WTC11 (cell line): ENCODE data around the gene SVIP. TPM values are rescaled to one million over a fixed set of nuclear protein-coding genes. Genes with fewer than 3 reads are reported as not detected.

ENCODE experiments used
- ATAC-seq: fragments of 200-7000 bp; cut with Tn5 transposase; 2 replicates; pipeline ENCODE4 v1.10.0; 2021; ENCODE audit warnings: mild to moderate bottlenecking, moderate library complexity
- CTCF ChIA-PET: fragments of 300-600 bp; sonication (Branson Sonifier 250); formaldehyde crosslinking; loops from one replicate; lab custom pipeline; 2021; ENCODE audit warnings: antibody characterized with exemption; lab: Charles Lee
- POLR2A ChIA-PET: fragments of 350-600 bp; sonication (Branson Sonifier 250); formaldehyde crosslinking; loops from one replicate; lab custom pipeline; 2021; ENCODE audit warnings: antibody characterized with exemption; lab: Charles Lee
- DNase-seq: peaks from one replicate; pipeline ENCODE4 v3.0.0; 2021; ENCODE audit warnings: low spot score
- H3K27ac Mint-ChIP-seq: 2 replicates; pipeline ENCODE4 v1.8.0; 2021; ENCODE audit warnings: mixed read lengths
- H3K27me3 Mint-ChIP-seq: 2 replicates; pipeline ENCODE4 v1.8.0; 2021; ENCODE audit warnings: low read depth, mild to moderate bottlenecking, moderate library complexity, mixed read lengths
- H3K36me3 Mint-ChIP-seq: 2 replicates; pipeline ENCODE4 v1.8.0; 2021; ENCODE audit warnings: mixed read lengths
- H3K4me1 Mint-ChIP-seq: 2 replicates; pipeline ENCODE4 v1.8.0; 2022; ENCODE audit warnings: mixed read lengths
- H3K4me3 Mint-ChIP-seq: 2 replicates; pipeline ENCODE4 v1.8.0; 2021; ENCODE audit warnings: mild to moderate bottlenecking, moderate library complexity, mixed read lengths
- H3K9me3 Mint-ChIP-seq: 2 replicates; pipeline ENCODE4 v1.8.0; 2021; ENCODE audit warnings: mixed read lengths
- AFF4 ChIP-seq: sonication (generic); formaldehyde crosslinking; IDR thresholded peaks from 2 replicates; pipeline ENCODE4 v1.8.1; 2023; ENCODE audit warnings: mild to moderate bottlenecking, missing genetic modification reagents, borderline replicate concordance
- ATF1 ChIP-seq: sonication (generic); formaldehyde crosslinking; IDR thresholded peaks from 2 replicates; pipeline ENCODE4 v1.8.1; 2023; ENCODE audit warnings: mild to moderate bottlenecking, moderate library complexity, missing genetic modification reagents
- CBFB ChIP-seq: sonication (generic); formaldehyde crosslinking; IDR thresholded peaks from 2 replicates; pipeline ENCODE4 v1.8.1; 2022; ENCODE audit warnings: mild to moderate bottlenecking, low read depth, missing genetic modification reagents
- CTCF ChIP-seq: fragments of 200-600 bp; IDR thresholded peaks from 2 replicates; pipeline ENCODE4 v1.8.0; 2022; ENCODE audit warnings: antibody characterized with exemption
- ELF4 ChIP-seq: sonication (generic); formaldehyde crosslinking; IDR thresholded peaks from 2 replicates; pipeline ENCODE4 v1.8.1; 2022; ENCODE audit warnings: low read depth, mild to moderate bottlenecking, moderate library complexity, missing genetic modification reagents
- EMX1 ChIP-seq: fragments of 250-450 bp; sonication (Bioruptor Pico); IDR thresholded peaks from 2 replicates; pipeline ENCODE4 v1.8.0; 2021; ENCODE audit warnings: mild to moderate bottlenecking
- ERG ChIP-seq: fragments of 250-450 bp; sonication (Bioruptor Pico); IDR thresholded peaks from 2 replicates; pipeline ENCODE4 v1.8.0; 2021; ENCODE audit warnings: mild to moderate bottlenecking
- FOXK1 ChIP-seq: sonication (generic); formaldehyde crosslinking; IDR thresholded peaks from 2 replicates; pipeline ENCODE4 v1.8.0; 2022; ENCODE audit warnings: mild to moderate bottlenecking, moderate library complexity, missing genetic modification reagents
- GRHL2 ChIP-seq: fragments of 250-450 bp; sonication (Bioruptor Pico); IDR thresholded peaks from 2 replicates; pipeline ENCODE4 v1.8.0; 2022; ENCODE audit warnings: mild to moderate bottlenecking, moderate library complexity; ENCODE audit not compliant: insufficient replicate concordance, severe bottlenecking
- HMGA2 ChIP-seq: fragments of 250-450 bp; sonication (Bioruptor Pico); IDR thresholded peaks from 2 replicates; pipeline ENCODE4 v1.4.0; 2021; ENCODE audit warnings: mild to moderate bottlenecking, moderate library complexity
- IRF2 ChIP-seq: sonication (generic); formaldehyde crosslinking; IDR thresholded peaks from 2 replicates; pipeline ENCODE4 v1.8.0; 2022; ENCODE audit warnings: low read depth, missing genetic modification reagents, borderline replicate concordance
- NR1H2 ChIP-seq: sonication (generic); formaldehyde crosslinking; IDR thresholded peaks from 2 replicates; pipeline ENCODE4 v1.9.0; 2021; ENCODE audit warnings: mild to moderate bottlenecking, moderate library complexity, missing genetic modification reagents
- OVOL2 ChIP-seq: fragments of 250-450 bp; sonication (Bioruptor Pico); IDR thresholded peaks from 2 replicates; pipeline ENCODE4 v1.9.0; 2021; ENCODE audit warnings: mild to moderate bottlenecking, borderline replicate concordance
- SOX15 ChIP-seq: fragments of 250-450 bp; sonication (Bioruptor Pico); IDR thresholded peaks from 2 replicates; pipeline ENCODE4 v1.9.0; 2021; ENCODE audit warnings: mild to moderate bottlenecking
- TCF7 ChIP-seq: sonication (generic); formaldehyde crosslinking; IDR thresholded peaks from 2 replicates; pipeline ENCODE4 v1.8.0; 2022; ENCODE audit warnings: mild to moderate bottlenecking, low read depth, missing genetic modification reagents, moderate library complexity
- TEAD4 ChIP-seq: sonication (generic); formaldehyde crosslinking; IDR thresholded peaks from 2 replicates; pipeline ENCODE4 v1.8.0; 2022; ENCODE audit warnings: mild to moderate bottlenecking, missing genetic modification reagents
- TP53 ChIP-seq: sonication (generic); formaldehyde crosslinking; IDR thresholded peaks from 2 replicates; pipeline ENCODE4 v1.8.1; 2023; ENCODE audit warnings: mild to moderate bottlenecking, missing genetic modification reagents
- total RNA-seq: library from RNA; stranded (reverse); gene quantifications from 3 replicates; pipeline ENCODE4 v1.2.3, GENCODE V29; 2021
- TF ChIP-seq, protein P1 (sequence below): sonication (generic); formaldehyde crosslinking; conservative IDR thresholded peaks from 2 replicates; pipeline ENCODE4 v1.8.1; 2023; ENCODE audit warnings: mild to moderate bottlenecking, low read depth, missing genetic modification reagents, moderate library complexity
- TF ChIP-seq, protein P2 (sequence below): sonication (generic); formaldehyde crosslinking; IDR thresholded peaks from 2 replicates; pipeline ENCODE4 v1.8.1; 2022; ENCODE audit warnings: low read depth, mild to moderate bottlenecking, moderate library complexity, missing genetic modification reagents, borderline replicate concordance
- TF ChIP-seq, protein P3 (sequence below): sonication (generic); formaldehyde crosslinking; IDR thresholded peaks from 2 replicates; pipeline ENCODE4 v1.8.1; 2023; ENCODE audit warnings: mild to moderate bottlenecking, missing genetic modification reagents
- TF ChIP-seq, protein P4 (sequence below): sonication (generic); formaldehyde crosslinking; IDR thresholded peaks from 2 replicates; pipeline ENCODE4 v1.8.1; 2022; ENCODE audit warnings: missing genetic modification reagents, borderline replicate concordance
- TF ChIP-seq, protein P5 (sequence below): fragments of 250-450 bp; sonication (Bioruptor Pico); IDR thresholded peaks from 2 replicates; pipeline ENCODE4 v2.1.2; 2022; ENCODE audit warnings: mild to moderate bottlenecking, moderate library complexity

Gene SVIP
- total RNA-seq, 1 experiment from 2014 or later: 9.1 TPM

- TF ChIP-seq, protein P1, sequence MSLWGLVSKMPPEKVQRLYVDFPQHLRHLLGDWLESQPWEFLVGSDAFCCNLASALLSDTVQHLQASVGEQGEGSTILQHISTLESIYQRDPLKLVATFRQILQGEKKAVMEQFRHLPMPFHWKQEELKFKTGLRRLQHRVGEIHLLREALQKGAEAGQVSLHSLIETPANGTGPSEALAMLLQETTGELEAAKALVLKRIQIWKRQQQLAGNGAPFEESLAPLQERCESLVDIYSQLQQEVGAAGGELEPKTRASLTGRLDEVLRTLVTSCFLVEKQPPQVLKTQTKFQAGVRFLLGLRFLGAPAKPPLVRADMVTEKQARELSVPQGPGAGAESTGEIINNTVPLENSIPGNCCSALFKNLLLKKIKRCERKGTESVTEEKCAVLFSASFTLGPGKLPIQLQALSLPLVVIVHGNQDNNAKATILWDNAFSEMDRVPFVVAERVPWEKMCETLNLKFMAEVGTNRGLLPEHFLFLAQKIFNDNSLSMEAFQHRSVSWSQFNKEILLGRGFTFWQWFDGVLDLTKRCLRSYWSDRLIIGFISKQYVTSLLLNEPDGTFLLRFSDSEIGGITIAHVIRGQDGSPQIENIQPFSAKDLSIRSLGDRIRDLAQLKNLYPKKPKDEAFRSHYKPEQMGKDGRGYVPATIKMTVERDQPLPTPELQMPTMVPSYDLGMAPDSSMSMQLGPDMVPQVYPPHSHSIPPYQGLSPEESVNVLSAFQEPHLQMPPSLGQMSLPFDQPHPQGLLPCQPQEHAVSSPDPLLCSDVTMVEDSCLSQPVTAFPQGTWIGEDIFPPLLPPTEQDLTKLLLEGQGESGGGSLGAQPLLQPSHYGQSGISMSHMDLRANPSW (CRISPR knock-in tag): no peak
- TF ChIP-seq CBFB (no peak), GRHL2 (no peak)
Observed at GRCh38 chr11:22787055-22787454, 42.5 kb downstream of the SVIP start (continued).

DNA sequence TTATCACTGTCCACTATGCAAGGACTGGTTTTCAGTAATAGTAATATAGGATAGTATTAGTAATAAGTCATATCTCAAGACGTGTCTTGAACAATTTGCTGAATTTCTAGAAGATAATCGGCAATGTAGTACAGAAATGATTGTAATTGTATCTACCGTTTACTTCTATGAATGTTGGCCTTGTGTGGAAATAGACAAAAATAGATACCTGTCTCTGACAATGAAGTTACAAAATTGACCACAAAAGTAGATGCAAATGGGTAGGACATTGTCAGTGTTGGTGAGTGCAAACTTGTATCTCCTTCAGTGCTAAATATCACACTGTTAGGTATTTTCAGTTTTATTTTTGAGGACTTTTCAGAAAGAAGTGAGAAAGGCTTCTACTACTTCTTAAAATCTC is 43.1 kb downstream of the SVIP start:
- no peak for TF ChIP-seq NR1H2 (CRISPR knock-in tag)
- TF ChIP-seq, protein P2, sequence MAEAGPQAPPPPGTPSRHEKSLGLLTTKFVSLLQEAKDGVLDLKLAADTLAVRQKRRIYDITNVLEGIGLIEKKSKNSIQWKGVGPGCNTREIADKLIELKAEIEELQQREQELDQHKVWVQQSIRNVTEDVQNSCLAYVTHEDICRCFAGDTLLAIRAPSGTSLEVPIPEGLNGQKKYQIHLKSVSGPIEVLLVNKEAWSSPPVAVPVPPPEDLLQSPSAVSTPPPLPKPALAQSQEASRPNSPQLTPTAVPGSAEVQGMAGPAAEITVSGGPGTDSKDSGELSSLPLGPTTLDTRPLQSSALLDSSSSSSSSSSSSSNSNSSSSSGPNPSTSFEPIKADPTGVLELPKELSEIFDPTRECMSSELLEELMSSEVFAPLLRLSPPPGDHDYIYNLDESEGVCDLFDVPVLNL (CRISPR knock-in tag): no peak
- no peak for TF ChIP-seq ATF1
- no peak for TF ChIP-seq HMGA2 (CRISPR knock-in tag)
- no peak for TF ChIP-seq SOX15
- TF ChIP-seq CTCF: no peak
- no peak for TF ChIP-seq TEAD4 (CRISPR knock-in tag)
- TF ChIP-seq FOXK1 (CRISPR knock-in tag): no peak
- no peak for TF ChIP-seq TCF7 (CRISPR knock-in tag)
- TF ChIP-seq, protein P3, sequence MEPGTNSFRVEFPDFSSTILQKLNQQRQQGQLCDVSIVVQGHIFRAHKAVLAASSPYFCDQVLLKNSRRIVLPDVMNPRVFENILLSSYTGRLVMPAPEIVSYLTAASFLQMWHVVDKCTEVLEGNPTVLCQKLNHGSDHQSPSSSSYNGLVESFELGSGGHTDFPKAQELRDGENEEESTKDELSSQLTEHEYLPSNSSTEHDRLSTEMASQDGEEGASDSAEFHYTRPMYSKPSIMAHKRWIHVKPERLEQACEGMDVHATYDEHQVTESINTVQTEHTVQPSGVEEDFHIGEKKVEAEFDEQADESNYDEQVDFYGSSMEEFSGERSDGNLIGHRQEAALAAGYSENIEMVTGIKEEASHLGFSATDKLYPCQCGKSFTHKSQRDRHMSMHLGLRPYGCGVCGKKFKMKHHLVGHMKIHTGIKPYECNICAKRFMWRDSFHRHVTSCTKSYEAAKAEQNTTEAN (CRISPR knock-in tag): no peak
- TF ChIP-seq, protein P4, sequence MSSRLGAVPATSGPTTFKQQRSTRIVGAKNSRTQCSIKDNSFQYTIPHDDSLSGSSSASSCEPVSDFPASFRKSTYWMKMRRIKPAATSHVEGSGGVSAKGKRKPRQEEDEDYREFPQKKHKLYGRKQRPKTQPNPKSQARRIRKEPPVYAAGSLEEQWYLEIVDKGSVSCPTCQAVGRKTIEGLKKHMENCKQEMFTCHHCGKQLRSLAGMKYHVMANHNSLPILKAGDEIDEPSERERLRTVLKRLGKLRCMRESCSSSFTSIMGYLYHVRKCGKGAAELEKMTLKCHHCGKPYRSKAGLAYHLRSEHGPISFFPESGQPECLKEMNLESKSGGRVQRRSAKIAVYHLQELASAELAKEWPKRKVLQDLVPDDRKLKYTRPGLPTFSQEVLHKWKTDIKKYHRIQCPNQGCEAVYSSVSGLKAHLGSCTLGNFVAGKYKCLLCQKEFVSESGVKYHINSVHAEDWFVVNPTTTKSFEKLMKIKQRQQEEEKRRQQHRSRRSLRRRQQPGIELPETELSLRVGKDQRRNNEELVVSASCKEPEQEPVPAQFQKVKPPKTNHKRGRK (CRISPR knock-in tag): no peak
- no peak for TF ChIP-seq IRF2
- TF ChIP-seq AFF4 (CRISPR knock-in tag): no peak
- no peak for TF ChIP-seq ERG
- no peak for TF ChIP-seq OVOL2
- TF ChIP-seq EMX1 (CRISPR knock-in tag): no peak
- no peak for TF ChIP-seq TP53 (CRISPR knock-in tag)
- TF ChIP-seq, protein P5, sequence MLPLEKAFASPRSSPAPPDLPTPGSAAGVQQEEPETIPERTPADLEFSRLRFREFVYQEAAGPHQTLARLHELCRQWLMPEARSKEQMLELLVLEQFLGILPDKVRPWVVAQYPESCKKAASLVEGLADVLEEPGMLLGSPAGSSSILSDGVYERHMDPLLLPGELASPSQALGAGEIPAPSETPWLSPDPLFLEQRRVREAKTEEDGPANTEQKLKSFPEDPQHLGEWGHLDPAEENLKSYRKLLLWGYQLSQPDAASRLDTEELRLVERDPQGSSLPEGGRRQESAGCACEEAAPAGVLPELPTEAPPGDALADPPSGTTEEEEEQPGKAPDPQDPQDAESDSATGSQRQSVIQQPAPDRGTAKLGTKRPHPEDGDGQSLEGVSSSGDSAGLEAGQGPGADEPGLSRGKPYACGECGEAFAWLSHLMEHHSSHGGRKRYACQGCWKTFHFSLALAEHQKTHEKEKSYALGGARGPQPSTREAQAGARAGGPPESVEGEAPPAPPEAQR (CRISPR knock-in tag): no peak
- no peak for TF ChIP-seq ELF4 (CRISPR knock-in tag)
- H3K9me3 Mint-ChIP-seq: peaks cover 3% of the 10 kb centered on the region; the same call in 1 of the 2 replicates
- no peaks in the 10 kb centered on the region for H3K36me3 Mint-ChIP-seq
- POLR2A ChIA-PET: no interaction called here
- no peak for ATAC-seq
- H3K27ac Mint-ChIP-seq: no peak overlapping the region
- H3K27me3 Mint-ChIP-seq: no peaks in the 10 kb centered on the region
- peaks cover 7% of the 10 kb centered on the region for H3K4me1 Mint-ChIP-seq
- CTCF ChIA-PET: interaction anchor here (1.7 to 1.9 kb wide), 2 partner anchors 43 to 415 kb away, joined by 4 to 13 read pairs; partner anchors contain the start of gene SVIP
- H3K4me3 Mint-ChIP-seq: no peak overlapping the region
- DNase-seq: no peak
